D721Med (cell line): ENCODE data around the gene PFKP.

Experiments used
- DNase-seq: peaks from one replicate; pipeline ENCODE4 v3.0.0; 2011; ENCODE audit warnings: low spot score; ENCODE audit not compliant: insufficient read length
- FAIRE-seq: peaks from 2 replicates; lab custom pipeline; 2011; peaks lifted over from hg19 to GRCh38; lab: Jason Lieb, UNC
- TF ChIP-seq, protein P1 (sequence below): IDR thresholded peaks from 2 replicates; pipeline ENCODE4 v1.5.1; 2012; ENCODE audit warnings: mild to moderate bottlenecking, control low read depth; ENCODE audit not compliant: insufficient read depth; ENCODE audit errors: missing control alignments

The PFKP gene

DNA sequence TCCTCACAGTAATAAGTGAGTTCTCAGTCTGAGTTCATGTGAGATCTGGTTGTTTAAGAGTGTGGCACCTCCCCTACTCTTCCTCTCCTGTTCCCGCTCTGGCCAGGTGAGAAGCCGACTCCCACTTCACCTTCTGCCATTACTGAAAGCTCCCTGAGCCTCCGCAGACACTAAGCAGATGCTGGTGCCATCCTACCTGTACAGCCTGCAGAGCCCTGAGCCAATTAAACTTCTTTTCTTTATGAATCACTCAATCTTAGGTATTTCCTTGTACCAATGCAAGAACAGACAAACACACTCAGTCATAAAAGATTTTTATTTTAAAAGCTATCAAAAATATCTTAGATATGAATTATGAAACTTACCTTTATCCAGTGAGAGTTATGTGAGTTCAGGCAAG lies 39.5 kb upstream of the PFKP start:
- DNase-seq (no peak), FAIRE-seq (no peak)
- TF ChIP-seq, protein P1, sequence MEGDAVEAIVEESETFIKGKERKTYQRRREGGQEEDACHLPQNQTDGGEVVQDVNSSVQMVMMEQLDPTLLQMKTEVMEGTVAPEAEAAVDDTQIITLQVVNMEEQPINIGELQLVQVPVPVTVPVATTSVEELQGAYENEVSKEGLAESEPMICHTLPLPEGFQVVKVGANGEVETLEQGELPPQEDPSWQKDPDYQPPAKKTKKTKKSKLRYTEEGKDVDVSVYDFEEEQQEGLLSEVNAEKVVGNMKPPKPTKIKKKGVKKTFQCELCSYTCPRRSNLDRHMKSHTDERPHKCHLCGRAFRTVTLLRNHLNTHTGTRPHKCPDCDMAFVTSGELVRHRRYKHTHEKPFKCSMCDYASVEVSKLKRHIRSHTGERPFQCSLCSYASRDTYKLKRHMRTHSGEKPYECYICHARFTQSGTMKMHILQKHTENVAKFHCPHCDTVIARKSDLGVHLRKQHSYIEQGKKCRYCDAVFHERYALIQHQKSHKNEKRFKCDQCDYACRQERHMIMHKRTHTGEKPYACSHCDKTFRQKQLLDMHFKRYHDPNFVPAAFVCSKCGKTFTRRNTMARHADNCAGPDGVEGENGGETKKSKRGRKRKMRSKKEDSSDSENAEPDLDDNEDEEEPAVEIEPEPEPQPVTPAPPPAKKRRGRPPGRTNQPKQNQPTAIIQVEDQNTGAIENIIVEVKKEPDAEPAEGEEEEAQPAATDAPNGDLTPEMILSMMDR = no peak

- DNase-seq = no peak
- TF ChIP-seq, protein P1 = no peak
- no peak for FAIRE-seq
These were observed 38.9 kb upstream of the PFKP start for GRCh38 chr10:3028441-3028840.

GRCh38 chr10:3030765-3031164 lies 36.6 kb upstream of the PFKP start:
- no peak for DNase-seq
- FAIRE-seq = no peak
- TF ChIP-seq, protein P1 = no peak

DNA sequence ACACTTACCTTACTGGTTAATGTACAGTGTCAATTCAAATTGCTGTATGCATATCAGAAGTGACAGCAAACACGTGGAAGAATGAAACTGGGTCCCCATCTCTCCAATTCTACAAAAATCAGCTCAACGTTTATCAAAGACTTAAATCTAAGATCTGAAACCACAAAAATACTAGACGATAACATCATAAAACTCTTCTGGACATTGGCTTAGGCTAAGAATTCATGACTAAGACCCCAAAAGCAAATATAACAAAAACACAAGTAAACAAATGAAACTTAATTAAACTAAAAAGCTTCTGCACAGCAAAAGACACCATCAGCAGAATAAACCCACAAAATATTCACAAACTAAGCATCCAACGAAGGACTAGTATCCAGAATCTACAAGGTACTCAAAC lies 35.9 kb upstream of the PFKP start:
- TF ChIP-seq, protein P1 = no peak
- no peak for DNase-seq
- FAIRE-seq = no peak

DNA sequence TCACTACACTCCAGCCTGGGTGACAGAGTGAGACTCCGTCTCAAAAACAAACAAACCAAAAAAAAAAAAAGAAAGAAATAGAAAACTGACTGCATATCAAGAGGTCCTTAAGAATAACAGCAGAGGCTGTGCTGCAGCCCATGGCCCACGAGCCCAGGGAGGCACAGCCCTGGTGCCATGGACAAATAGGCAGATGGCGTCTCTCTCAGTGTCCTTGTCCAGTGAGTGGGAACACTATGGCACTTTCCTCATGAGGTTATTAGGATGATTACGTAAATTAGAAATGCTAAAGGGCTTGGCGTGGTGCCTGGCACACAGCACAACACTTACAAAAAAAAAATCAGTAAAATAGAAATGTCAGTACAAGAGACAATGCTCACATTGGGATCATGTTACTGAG lies 33.4 kb upstream of the PFKP start:
- TF ChIP-seq, protein P1 = no peak
- FAIRE-seq = no peak

GRCh38 chr10:3034616-3035015 lies 32.7 kb upstream of the PFKP start:
- TF ChIP-seq, protein P1 = no peak
- no peak for FAIRE-seq
- no peak for DNase-seq

More for the DNA sequence above, 33.4 kb upstream of the PFKP start:
- no peak for DNase-seq

DNA sequence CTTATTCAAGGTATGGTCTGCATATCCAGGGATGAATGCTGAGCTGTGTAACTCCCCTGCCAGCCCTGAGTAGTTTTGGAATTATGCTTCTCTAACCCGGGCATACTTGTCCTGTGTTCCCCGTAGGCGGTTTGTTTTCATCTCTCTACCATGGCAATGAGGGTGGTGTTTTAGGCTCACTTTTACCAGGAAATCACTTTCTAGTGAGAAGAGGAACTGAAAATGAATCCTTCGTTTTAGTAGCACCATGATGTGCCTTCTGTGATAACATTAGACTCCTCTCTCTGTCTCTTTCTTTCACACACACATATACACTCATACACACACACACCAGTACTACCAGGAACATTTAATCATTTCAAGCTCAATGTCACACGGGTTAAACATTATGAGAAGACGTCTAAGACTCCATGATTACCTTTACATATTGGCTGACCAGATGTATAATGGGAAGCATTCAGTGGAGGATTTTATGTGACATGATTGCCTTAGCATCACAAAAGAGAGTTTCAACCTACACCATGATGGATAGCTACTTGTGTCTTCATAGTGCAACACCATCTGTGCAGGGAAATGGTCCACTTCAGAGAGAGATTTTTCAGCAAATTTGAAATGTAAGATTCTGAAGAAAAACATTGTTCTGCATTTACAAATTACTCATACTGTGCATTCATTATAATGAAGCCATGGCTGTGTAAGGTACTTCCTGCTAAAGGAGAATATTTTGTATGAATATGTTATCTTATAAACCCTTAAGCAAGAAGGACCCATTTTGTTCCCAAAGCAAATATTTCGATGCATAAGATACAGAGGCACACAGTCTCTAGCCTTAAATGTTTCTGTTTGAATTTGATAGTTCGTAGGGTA lies 31.0 kb upstream of the PFKP start:
- DNase-seq = no peak
- TF ChIP-seq, protein P1 = no peak
- FAIRE-seq = no peak
